SJCRH30 (cell line): Measurements from ENCODE around the gene USP4. TPM values are rescaled to one million over a fixed set of nuclear protein-coding genes. Genes with fewer than 3 reads are reported as not detected.

ENCODE experiments used
- DNase-seq, 2 experiments: peaks; one replicate each; pipeline ENCODE4 v3.0.0-alpha.2; 2015 to 2020
- H3K27ac ChIP-seq: fragments of 250-450 bp; sonication (Bioruptor Pico); 2 replicates; pipeline ENCODE4 v1.5.1; 2020; ENCODE audit warnings: mild to moderate bottlenecking, moderate library complexity
- H3K27me3 ChIP-seq: fragments of 250-450 bp; sonication (Bioruptor Pico); 2 replicates; pipeline ENCODE4 v1.5.1; 2020; ENCODE audit warnings: mild to moderate bottlenecking, moderate library complexity
- H3K36me3 ChIP-seq: fragments of 250-450 bp; sonication (Bioruptor Pico); 2 replicates; pipeline ENCODE4 v1.5.1; 2020; ENCODE audit warnings: mild to moderate bottlenecking, moderate library complexity
- H3K4me1 ChIP-seq: fragments of 250-450 bp; sonication (Bioruptor Pico); 2 replicates; pipeline ENCODE4 v1.5.1; 2020; ENCODE audit warnings: mild to moderate bottlenecking, moderate library complexity
- H3K4me3 ChIP-seq: fragments of 250-450 bp; sonication (Bioruptor Pico); 2 replicates; pipeline ENCODE4 v1.5.1; 2020; ENCODE audit warnings: mild to moderate bottlenecking, moderate library complexity
- H3K9me3 ChIP-seq: fragments of 250-450 bp; sonication (Bioruptor Pico); replicated peaks from 2 replicates; pipeline ENCODE4 v1.5.1; 2020; ENCODE audit warnings: mild to moderate bottlenecking, moderate library complexity
- total RNA-seq: library from RNA; depleted of rRNA; stranded (reverse); fragments of >200 nt; shearing (Covaris generic); gene quantifications from 2 replicates; pipeline ENCODE4 v1.2.3, GENCODE V29; 2014; rRNA removed

Gene USP4
- total RNA-seq, result 10.5 and 10.6 TPM in 2 replicates

GRCh38 chr3:49339941-49340800, at the start of gene USP4:
USP4 (minus strand) TSS chr3:49340053; CDS start chr3:49340024, 29 bp downstream.
- DNase-seq, result peak; percentile 91
- H3K4me3 ChIP-seq, result peak within 1 kb of the TSS; percentile 63
- peak within 1 kb of the TSS; percentile 89 for H3K27ac ChIP-seq
- H3K27me3 ChIP-seq, result no peaks in the 10 kb centered on the region
- H3K36me3 ChIP-seq, result peaks cover 4% of the 10 kb centered on the region
- H3K4me1 ChIP-seq, result no peaks in the 10 kb centered on the region
- H3K9me3 ChIP-seq, result no peaks in the 10 kb centered on the region

- H3K27ac ChIP-seq, result no peak overlapping the region
Measured at GRCh38 chr3:49389297-49389696, 49.4 kb upstream of the USP4 start.

DNA sequence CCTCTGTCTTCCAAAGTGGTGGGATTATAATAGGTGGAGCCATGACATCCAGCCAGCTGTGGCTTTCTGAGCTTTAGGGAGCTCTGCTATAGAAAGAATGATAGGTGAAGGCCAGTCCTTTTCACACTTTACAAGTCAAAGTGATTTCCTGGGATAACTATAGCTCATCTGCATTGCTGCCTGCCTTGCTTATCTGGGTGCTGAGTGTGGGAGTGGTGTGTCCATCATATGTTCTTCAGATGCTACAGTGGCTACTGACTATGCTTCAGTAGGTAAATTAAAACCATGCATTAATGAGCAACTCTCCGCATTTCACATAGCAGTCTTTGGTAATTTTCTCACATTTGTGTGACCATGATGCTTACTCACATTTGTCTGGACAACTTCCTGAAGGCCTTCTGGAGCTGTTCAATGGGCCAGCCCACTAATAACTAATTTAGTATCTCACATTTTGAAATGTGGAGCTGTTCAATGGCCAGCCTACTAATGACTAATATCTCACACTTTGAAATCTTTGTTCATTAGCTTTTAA, 48.5 kb upstream of the USP4 start:
- no peaks in the 10 kb centered on the region for H3K4me1 ChIP-seq
- H3K4me3 ChIP-seq, result no peak overlapping the region
- H3K27ac ChIP-seq, result no peak overlapping the region
- peaks cover 4% of the 10 kb centered on the region; the same call in 1 of the 2 replicates for H3K9me3 ChIP-seq
- no peaks in the 10 kb centered on the region for H3K27me3 ChIP-seq
- DNase-seq, result no peak
- H3K36me3 ChIP-seq, result peaks cover 7% of the 10 kb centered on the region; the same call in 1 of the 2 replicates

More at GRCh38 chr3:49389297-49389696, 49.4 kb upstream of the USP4 start:
- Histone ChIP-seq H3K36me3 (peaks cover 9% of the 10 kb centered on the region; the same call in 1 of the 2 replicates), H3K27me3 (no peaks in the 10 kb centered on the region), H3K4me1 (no peaks in the 10 kb centered on the region), H3K9me3 (peaks cover 4% of the 10 kb centered on the region; the same call in 1 of the 2 replicates), H3K4me3 (no peak overlapping the region)
- DNase-seq, result no peak

DNA sequence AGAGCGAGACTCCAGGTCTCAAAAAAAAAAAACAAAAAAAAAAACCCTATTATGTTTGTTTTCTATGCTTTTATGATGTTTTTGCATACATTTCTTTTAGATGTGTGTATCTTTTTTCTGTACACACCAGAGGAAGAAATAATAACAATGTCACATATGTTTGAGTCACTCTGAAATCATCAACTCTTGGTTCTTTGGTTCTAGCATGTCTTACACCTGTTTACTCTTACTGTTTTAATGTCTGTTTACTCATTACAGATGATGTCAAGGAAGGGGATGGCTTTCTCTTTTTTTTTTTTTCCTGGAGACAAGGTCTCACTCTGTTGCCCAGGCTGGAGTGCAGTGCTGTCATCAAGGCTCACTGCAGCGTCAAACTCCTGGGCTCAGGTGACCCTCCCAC, 47.9 kb upstream of the USP4 start:
- no peaks in the 10 kb centered on the region for H3K4me1 ChIP-seq
- H3K9me3 ChIP-seq, result peaks cover 4% of the 10 kb centered on the region; the same call in 1 of the 2 replicates
- H3K27me3 ChIP-seq, result no peaks in the 10 kb centered on the region
- H3K4me3 ChIP-seq, result no peak overlapping the region
- peaks cover 7% of the 10 kb centered on the region; the same call in 1 of the 2 replicates for H3K36me3 ChIP-seq
- no peak overlapping the region for H3K27ac ChIP-seq
- no peak for DNase-seq

DNA sequence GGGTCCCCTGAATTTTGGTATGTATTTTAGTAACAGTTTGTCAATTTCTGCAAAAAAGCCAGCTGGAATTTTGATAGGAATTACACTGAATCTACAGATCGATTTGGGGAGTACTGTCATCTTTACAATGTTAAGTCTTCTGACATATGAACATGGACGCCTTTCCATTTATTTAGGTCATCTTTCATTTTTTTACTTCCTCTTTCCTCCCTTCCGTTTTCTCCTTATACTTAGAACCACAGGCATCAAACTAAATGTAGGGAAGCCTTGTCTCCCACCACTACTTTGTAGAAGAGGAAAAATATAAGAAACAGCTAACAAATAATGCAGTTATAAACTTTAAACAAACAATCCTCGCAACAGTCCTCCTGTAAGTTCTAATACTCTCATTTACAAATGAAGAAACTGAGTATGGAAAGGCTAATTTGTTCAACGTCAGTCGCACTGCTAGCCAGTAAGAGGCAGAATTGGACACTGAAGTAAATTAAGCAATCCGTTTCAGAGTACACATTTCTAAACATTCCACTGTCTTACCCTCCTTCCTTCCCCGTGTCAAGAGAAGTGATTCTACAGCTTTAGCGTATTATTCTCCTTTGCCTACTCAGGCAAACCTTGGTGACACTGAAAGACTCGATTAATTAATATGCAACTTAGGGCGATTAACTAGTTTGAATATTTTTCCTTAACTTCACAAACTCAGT, 46.4 kb upstream of the USP4 start:
- H3K27ac ChIP-seq, result no peak overlapping the region
- no peak for DNase-seq
- H3K4me3 ChIP-seq, result no peak overlapping the region
- H3K27me3 ChIP-seq, result no peaks in the 10 kb centered on the region
- no peaks in the 10 kb centered on the region for H3K4me1 ChIP-seq
- H3K36me3 ChIP-seq, result peaks cover 7% of the 10 kb centered on the region; the same call in 1 of the 2 replicates
- peaks cover 4% of the 10 kb centered on the region; the same call in 1 of the 2 replicates for H3K9me3 ChIP-seq

DNA sequence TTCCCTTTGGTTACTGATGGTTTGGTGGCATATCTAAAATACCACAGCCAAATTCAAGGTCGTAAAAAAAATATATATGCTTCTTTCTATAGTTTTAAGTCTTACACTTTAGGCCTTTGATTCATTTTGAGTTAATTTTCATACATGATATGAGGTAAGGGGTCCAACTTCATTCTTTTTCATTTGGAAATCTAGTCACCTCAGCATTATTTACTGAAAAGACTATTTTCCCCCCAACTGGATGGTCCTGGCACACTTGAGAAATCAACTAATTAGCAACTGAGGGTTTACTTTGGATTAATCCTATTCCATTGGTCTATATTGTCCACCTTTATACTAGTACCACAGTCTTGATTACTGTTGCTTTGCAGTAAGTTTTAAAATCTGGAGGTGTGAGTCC, 45.8 kb upstream of the USP4 start:
- no peak overlapping the region for H3K27ac ChIP-seq
- H3K4me1 ChIP-seq, result no peaks in the 10 kb centered on the region
- peaks cover 7% of the 10 kb centered on the region; the same call in 1 of the 2 replicates for H3K36me3 ChIP-seq
- H3K27me3 ChIP-seq, result no peaks in the 10 kb centered on the region
- peaks cover 4% of the 10 kb centered on the region; the same call in 1 of the 2 replicates for H3K9me3 ChIP-seq
- DNase-seq, result no peak
- H3K4me3 ChIP-seq, result no peak overlapping the region

GRCh38 chr3:49383387-49383786, 43.5 kb upstream of the USP4 start:
- Histone ChIP-seq H3K9me3 (peaks cover 4% of the 10 kb centered on the region; the same call in 1 of the 2 replicates), H3K27me3 (no peaks in the 10 kb centered on the region), H3K4me3 (no peak overlapping the region), H3K4me1 (peaks cover 4% of the 10 kb centered on the region), H3K36me3 (peaks cover 14% of the 10 kb centered on the region; the same call in 1 of the 2 replicates), H3K27ac (no peak overlapping the region)
- DNase-seq, result no peak

DNA sequence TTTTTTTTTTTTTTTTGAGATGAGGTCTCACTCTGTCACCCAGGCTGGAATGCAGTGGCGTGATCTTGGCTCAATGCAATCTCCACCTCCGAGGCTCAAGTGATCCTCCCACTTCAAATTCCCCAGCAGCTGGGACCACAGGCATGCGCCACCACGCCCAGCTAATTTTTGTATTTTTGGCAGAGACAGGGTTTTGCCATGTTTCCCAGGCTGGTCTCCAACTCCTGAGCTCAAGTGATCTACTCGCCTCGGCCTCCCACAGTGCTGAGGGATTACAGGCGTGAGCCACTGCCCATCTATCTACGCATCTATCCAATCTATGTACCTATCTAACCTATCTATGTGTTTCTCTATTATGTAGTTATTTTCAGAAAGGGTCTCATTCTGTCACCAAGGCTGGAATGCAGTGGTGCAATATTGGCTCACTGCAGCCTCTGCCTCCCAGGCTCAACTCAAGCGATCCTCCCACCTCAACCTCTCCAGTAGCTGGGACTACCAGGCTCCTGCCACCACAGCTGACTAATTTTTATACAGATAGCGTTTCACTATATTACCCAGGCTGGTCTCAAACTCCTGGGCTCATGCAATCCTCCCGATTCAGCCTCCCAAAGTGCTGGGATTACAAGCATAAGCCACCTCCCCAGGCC, 38.5 kb upstream of the USP4 start:
- DNase-seq, result peak; percentile 31 to 54
- H3K36me3 ChIP-seq, result peaks cover 30% of the 10 kb centered on the region
- no peaks in the 10 kb centered on the region; the same call in 1 of the 2 replicates for H3K9me3 ChIP-seq
- H3K27me3 ChIP-seq, result no peaks in the 10 kb centered on the region
- H3K27ac ChIP-seq, result peak overlapping the region; percentile 19; the same call in 1 of the 2 replicates
- H3K4me3 ChIP-seq, result no peak overlapping the region
- H3K4me1 ChIP-seq, result peaks cover 5% of the 10 kb centered on the region

DNA sequence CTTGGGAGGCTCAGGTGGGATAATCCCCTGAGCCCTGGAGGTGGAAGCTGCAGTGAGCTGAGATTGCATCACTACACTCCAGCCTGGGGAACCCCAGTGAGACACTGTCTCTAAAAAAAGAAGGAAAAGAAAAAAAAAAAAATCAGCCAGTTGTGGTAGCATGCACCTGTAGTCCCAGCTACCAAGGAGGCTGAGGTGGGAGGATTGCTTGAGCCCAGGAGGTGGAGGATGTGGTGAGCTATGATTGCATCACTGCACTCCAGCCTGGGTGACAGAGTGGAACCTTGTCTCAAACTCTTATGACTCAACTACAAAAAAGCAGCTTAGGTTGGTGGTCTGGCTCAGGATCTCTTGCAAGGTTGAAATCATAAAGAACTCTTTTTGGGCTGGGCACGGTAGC, 37.6 kb upstream of the USP4 start:
- Histone ChIP-seq H3K27ac (no peak overlapping the region), H3K4me3 (no peak overlapping the region), H3K9me3 (no peaks in the 10 kb centered on the region; the same call in 1 of the 2 replicates), H3K4me1 (peaks cover 5% of the 10 kb centered on the region), H3K27me3 (no peaks in the 10 kb centered on the region), H3K36me3 (peaks cover 38% of the 10 kb centered on the region)
- DNase-seq, result no peak

DNA sequence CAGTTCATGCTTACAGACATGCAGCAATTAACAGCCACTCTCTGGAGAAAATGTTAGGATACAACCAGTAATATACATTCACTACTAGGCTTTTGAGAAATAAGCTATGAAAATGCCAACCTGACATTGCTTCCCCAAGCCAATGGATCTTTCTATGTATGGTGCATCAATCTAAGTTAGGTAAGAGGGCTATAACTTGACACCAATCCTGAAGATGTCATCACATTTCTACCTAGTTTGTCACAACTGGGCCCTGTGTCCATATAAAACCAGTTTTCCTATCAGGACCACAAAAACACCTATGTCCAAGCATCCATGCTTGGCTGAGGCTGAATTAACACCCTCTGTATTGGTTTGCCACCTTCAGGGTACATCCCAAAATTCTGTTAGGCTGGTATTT, 32.1 kb upstream of the USP4 start:
- DNase-seq, result no peak
- no peaks in the 10 kb centered on the region for H3K27me3 ChIP-seq
- no peak overlapping the region for H3K27ac ChIP-seq
- no peaks in the 10 kb centered on the region; the same call in 1 of the 2 replicates for H3K9me3 ChIP-seq
- peaks cover 61% of the 10 kb centered on the region for H3K36me3 ChIP-seq
- no peak overlapping the region for H3K4me3 ChIP-seq
- no peaks in the 10 kb centered on the region for H3K4me1 ChIP-seq

DNA sequence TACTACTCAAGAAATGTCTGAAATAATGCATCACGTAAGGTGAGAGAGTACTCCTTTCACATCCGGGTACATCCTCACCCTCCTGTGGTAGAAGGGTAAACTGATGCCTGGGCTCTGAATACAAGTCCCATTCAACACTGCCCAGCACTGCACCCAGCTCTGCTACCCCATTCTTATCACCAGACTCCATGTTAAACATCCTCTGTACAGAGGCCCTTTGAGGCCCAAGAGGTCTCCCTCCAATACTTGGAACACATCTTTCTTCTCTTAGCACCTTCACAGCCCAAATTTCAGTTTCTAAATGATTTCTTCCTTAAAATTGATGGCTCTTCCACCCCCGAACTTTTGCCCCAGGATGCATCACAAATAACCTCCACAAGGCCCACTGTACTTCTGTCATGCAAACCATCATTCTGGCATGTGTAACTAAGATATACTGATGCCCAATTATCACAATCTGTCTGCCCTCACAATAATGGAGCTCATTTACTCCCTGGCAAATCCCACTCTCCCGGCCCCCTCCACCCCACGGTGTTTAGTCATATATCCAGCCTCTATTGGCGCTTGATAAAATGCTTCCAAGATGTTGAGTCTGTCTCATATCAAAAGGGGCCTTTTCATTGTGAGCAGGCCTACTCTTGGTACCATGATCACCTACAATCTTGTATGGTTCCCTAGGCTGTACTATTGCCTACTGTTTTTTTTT, 30.9 kb upstream of the USP4 start:
- Histone ChIP-seq H3K36me3 (peaks cover 69% of the 10 kb centered on the region), H3K4me1 (no peaks in the 10 kb centered on the region), H3K27ac (no peak overlapping the region), H3K9me3 (no peaks in the 10 kb centered on the region), H3K27me3 (no peaks in the 10 kb centered on the region), H3K4me3 (no peak overlapping the region)
- DNase-seq, result no peak

- Histone ChIP-seq H3K9me3 (no peaks in the 10 kb centered on the region), H3K4me1 (peaks cover 16% of the 10 kb centered on the region), H3K4me3 (no peak overlapping the region), H3K27ac (no peak overlapping the region), H3K36me3 (peaks cover 73% of the 10 kb centered on the region), H3K27me3 (no peaks in the 10 kb centered on the region)
- DNase-seq, result no peak
Measured at GRCh38 chr3:49362561-49362960, 22.7 kb upstream of the USP4 start.

GRCh38 chr3:49359623-49360022, 19.8 kb upstream of the USP4 start:
- DNase-seq, result peak; percentile 41 to 57
- Histone ChIP-seq H3K27me3 (no peaks in the 10 kb centered on the region), H3K27ac (peak overlapping the region; percentile 82), H3K4me3 (no peak overlapping the region), H3K9me3 (no peaks in the 10 kb centered on the region), H3K4me1 (peaks cover 16% of the 10 kb centered on the region), H3K36me3 (peaks cover 62% of the 10 kb centered on the region)

- peaks cover 54% of the 10 kb centered on the region for H3K36me3 ChIP-seq
- peaks cover 16% of the 10 kb centered on the region for H3K4me1 ChIP-seq
- no peak for DNase-seq
- no peaks in the 10 kb centered on the region for H3K27me3 ChIP-seq
- peak overlapping the region; percentile 62 for H3K4me3 ChIP-seq
- H3K9me3 ChIP-seq, result no peaks in the 10 kb centered on the region
- peak overlapping the region; percentile 82 for H3K27ac ChIP-seq
Measured at GRCh38 chr3:49358884-49359225, 19.0 kb upstream of the USP4 start.
